Stimulated activated CD8-positive, alpha-beta memory T cell treated with anti-CD3 and anti-CD28 coated beads, Interleukin-15, amount 100 ng/mL, for 4 hours (primary cell): Measurements from ENCODE around the gene ATAD3C.
"Not testable (repeated sequence)": the region's sequence is repeated elsewhere in the genome, so short reads cannot be mapped to it uniquely, and the experiment has no call there.

ENCODE experiments used
- DNase-seq, 2 donors: peaks; one replicate each; pipeline ENCODE4 v3.0.0-alpha.2; 2020; ENCODE audit warnings: low read depth in 2 of 2

Gene ATAD3C

GRCh38 chr1:1446631-1447030, 2.9 kb upstream of the ATAD3C start:
- DNase-seq: not testable (repeated sequence)

- DNase-seq: not testable (repeated sequence)
These were observed 1.1 kb downstream of the ATAD3C start for GRCh38 chr1:1450616-1451015.

- no peak for DNase-seq
These were observed 2.3 kb downstream of the ATAD3C start for GRCh38 chr1:1451696-1452364.

GRCh38 chr1:1452365-1452739, 2.9 kb downstream of the ATAD3C start:
- not testable (repeated sequence) for DNase-seq

- DNase-seq: no peak
These were observed 3.4 kb downstream of the ATAD3C start for GRCh38 chr1:1452882-1453281.

GRCh38 chr1:1454286-1455056, 5.0 kb downstream of the ATAD3C start:
- not testable (repeated sequence) for DNase-seq

GRCh38 chr1:1455366-1455884, 5.9 kb downstream of the ATAD3C start:
- DNase-seq: no peak

GRCh38 chr1:1455934-1456333, 6.4 kb downstream of the ATAD3C start:
- DNase-seq: not testable (repeated sequence)

- DNase-seq: not testable (repeated sequence)
These were observed 7.3 kb downstream of the ATAD3C start for GRCh38 chr1:1456683-1457255.

GRCh38 chr1:1459156-1459555, 9.7 kb downstream of the ATAD3C start:
- DNase-seq: not testable (repeated sequence)

GRCh38 chr1:1459711-1460110, 10.2 kb downstream of the ATAD3C start:
- not testable (repeated sequence) for DNase-seq

- no peak for DNase-seq
These were observed 11.1 kb downstream of the ATAD3C start for GRCh38 chr1:1460540-1461130.

GRCh38 chr1:1461721-1462317, 12.3 kb downstream of the ATAD3C start:
- DNase-seq: no peak

- no peak for DNase-seq
These were observed 13.0 kb downstream of the ATAD3C start for GRCh38 chr1:1462318-1462966.

- DNase-seq: no peak
These were observed 13.8 kb downstream of the ATAD3C start for GRCh38 chr1:1463312-1463711.

- not testable (repeated sequence) for DNase-seq
These were observed 18.9 kb downstream of the ATAD3C start for GRCh38 chr1:1468196-1468985.

- DNase-seq: no peak
These were observed 21.3 kb downstream of the ATAD3C start for GRCh38 chr1:1470626-1471388.

GRCh38 chr1:1471389-1472052, 22.0 kb downstream of the ATAD3C start, which contains the start of gene ATAD3B:
TSS of gene ATAD3B (plus strand) at chr1:1471765. CDS start at chr1:1471885, 120 bp downstream.
- peak; percentile 85 to 87 for DNase-seq
